Activated T-helper 1 cell treated with anti-CD3 and anti-CD28 coated beads, Interleukin-12 subunit alpha, Interleukin-12 subunit beta, Interleukin-2, Interleukin-4 antibody, amounts not matched to agents 30 ng/mL and 10 ng/mL and 1 ng/mL, durations not matched to agents 14 hours and 24 hours and 36 hours (primary cell): ENCODE data around the gene UBE2N. TPM values are rescaled to one million over a fixed set of nuclear protein-coding genes. Genes with fewer than 3 reads are reported as not detected.

Experiments used
- DNase-seq: peaks from one replicate; pipeline ENCODE4 v3.0.0; 2021; ENCODE audit warnings: low spot score
- H3K27ac Mint-ChIP-seq: one replicate; pipeline ENCODE4 v1.8.0; 2021; ENCODE audit warnings: mild to moderate bottlenecking, mixed read lengths
- H3K27me3 Mint-ChIP-seq: one replicate; pipeline ENCODE4 v1.8.0; 2022; ENCODE audit warnings: mild to moderate bottlenecking, moderate library complexity, mixed read lengths; ENCODE audit not compliant: insufficient read depth
- H3K36me3 Mint-ChIP-seq: one replicate; pipeline ENCODE4 v1.8.0; 2021; ENCODE audit warnings: low read depth, mixed read lengths
- H3K4me1 Mint-ChIP-seq: one replicate; pipeline ENCODE4 v1.8.0; 2021; ENCODE audit warnings: low read depth, mixed read lengths
- H3K4me3 Mint-ChIP-seq: one replicate; pipeline ENCODE4 v1.8.0; 2021; ENCODE audit warnings: mild to moderate bottlenecking, moderate library complexity, mixed read lengths
- H3K9me3 Mint-ChIP-seq: one replicate; pipeline ENCODE4 v1.8.0; 2021; ENCODE audit warnings: mixed read lengths
- intact Hi-C: fragments of 100-400 bp; cut with micrococcal nuclease; formaldehyde crosslinking; loops from one replicate; pipeline ENCODE4 v1.15.1; 2024
- total RNA-seq: library from RNA; stranded (reverse); gene quantifications from 2 replicates; pipeline ENCODE4 v1.2.3, GENCODE V29; 2022

The UBE2N gene
- total RNA-seq, 1 donor from 2014 or later, result 231 TPM

DNA sequence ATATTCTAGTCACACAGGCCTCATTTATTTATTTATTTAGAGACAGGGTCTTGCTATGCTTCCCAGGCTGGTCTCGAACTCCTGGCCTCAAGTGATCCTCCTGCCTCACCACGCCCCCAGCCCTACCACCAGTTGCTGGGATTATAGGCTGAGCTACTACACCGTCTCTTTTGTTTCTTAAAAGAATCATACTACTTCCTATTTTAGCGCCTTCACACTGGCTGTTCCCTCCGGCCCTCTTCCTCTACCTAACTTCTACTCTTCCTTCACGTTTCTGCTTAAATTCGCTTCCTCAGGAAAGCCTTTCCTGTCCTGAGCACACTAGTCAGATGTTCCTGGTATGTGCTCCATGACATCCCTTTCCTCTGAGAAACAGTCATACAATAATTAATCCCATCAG lies 19.2 kb upstream of the UBE2N start:
- peaks cover 5% of the 10 kb centered on the region for H3K4me1 Mint-ChIP-seq
- H3K36me3 Mint-ChIP-seq, result no peaks in the 10 kb centered on the region
- peaks cover 6% of the 10 kb centered on the region for H3K27me3 Mint-ChIP-seq
- H3K27ac Mint-ChIP-seq, result no peak overlapping the region
- no peaks in the 10 kb centered on the region for H3K9me3 Mint-ChIP-seq
- no peak overlapping the region for H3K4me3 Mint-ChIP-seq
- no peak for DNase-seq
- intact Hi-C loops, result no loop called here

DNA sequence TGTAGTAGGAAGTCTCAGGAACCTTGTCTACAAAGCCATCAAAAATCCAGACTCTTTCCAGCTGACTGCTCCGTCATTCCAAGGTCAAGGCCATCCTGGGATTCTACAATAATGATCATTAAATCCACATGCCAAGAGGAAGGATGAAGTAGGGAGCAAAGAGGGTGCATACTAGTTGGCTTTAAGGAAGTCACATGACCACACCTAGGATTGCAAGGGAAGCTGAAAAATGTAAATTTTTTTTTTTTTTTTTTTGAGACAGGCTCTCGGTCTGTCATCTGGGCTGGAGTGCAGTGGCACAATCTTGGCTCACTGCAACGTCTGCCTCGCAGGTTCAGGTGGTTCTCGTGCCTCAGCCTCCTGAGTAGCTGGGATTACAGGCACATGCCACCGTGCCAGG lies 18.3 kb upstream of the UBE2N start:
- Mint-ChIP-seq H3K9me3 (no peaks in the 10 kb centered on the region), H3K4me1 (peaks cover 5% of the 10 kb centered on the region), H3K27ac (no peak overlapping the region), H3K27me3 (peaks cover 8% of the 10 kb centered on the region), H3K4me3 (no peak overlapping the region), H3K36me3 (no peaks in the 10 kb centered on the region)
- no peak for DNase-seq
- intact Hi-C loops, result no loop called here

DNA sequence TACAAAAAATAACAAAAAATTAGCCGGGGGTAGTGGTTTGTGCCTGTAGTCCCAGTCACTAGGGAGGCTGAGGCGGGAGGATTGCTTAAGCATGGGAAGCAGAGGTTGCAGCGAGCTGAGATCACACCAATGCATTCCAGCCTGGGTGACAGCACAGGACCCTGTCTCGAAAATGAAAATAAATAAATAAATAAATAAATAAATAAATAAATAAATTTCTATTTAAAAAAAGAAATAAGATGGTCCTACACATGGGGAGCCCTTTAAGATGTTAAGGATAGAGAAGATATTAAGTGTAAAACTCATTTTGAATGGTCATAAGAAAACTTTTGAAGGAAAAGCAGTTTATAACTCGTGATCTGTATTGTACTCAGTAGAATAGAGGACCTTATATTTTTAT lies 17.4 kb upstream of the UBE2N start:
- Mint-ChIP-seq H3K27ac (no peak overlapping the region), H3K9me3 (no peaks in the 10 kb centered on the region), H3K36me3 (no peaks in the 10 kb centered on the region), H3K4me1 (no peaks in the 10 kb centered on the region), H3K27me3 (peaks cover 8% of the 10 kb centered on the region), H3K4me3 (no peak overlapping the region)
- intact Hi-C loops, result no loop called here
- no peak for DNase-seq

DNA sequence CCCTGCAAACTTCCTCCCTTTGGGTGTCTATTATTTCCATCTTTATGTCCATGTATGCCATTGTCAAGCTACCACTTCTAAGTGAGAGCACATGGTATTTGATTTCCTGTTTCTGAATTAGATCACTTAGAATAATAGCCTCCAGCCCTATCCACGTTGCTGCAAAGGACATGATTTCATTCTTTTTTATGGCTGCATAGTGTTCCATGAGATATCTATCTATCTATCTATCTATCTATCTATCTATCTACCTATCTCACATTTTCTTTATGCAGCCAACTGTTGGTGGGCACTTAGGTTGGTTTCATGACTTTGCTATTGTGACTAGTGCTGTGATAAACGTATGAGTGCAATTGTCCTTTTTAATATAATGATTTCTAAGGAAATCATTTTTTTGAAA lies 14.3 kb upstream of the UBE2N start:
- Mint-ChIP-seq H3K4me1 (no peaks in the 10 kb centered on the region), H3K4me3 (no peak overlapping the region), H3K27me3 (peaks cover 11% of the 10 kb centered on the region), H3K36me3 (no peaks in the 10 kb centered on the region), H3K9me3 (no peaks in the 10 kb centered on the region), H3K27ac (no peak overlapping the region)
- intact Hi-C loops, result no loop called here
- DNase-seq, result no peak

DNA sequence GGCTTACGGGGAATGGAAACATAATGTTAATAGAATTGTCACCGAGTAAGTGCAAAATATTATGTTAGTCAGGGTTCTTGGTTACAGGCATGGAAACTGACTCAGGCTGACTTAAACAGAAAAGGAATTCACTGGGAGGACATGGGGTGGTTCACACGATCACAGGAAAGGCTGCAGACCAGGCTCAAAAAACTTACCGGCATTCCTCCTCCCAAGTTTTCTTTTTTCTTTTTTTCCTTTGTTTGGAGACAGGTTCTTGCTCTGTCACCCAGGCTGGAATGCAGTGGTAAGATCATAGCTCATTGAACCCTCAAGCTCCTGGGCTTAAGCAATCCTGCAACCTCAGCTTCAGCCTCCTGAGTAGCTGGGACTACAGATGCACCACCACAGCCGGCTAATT lies 11.9 kb upstream of the UBE2N start:
- no peaks in the 10 kb centered on the region for H3K36me3 Mint-ChIP-seq
- H3K27ac Mint-ChIP-seq, result no peak overlapping the region

DNA sequence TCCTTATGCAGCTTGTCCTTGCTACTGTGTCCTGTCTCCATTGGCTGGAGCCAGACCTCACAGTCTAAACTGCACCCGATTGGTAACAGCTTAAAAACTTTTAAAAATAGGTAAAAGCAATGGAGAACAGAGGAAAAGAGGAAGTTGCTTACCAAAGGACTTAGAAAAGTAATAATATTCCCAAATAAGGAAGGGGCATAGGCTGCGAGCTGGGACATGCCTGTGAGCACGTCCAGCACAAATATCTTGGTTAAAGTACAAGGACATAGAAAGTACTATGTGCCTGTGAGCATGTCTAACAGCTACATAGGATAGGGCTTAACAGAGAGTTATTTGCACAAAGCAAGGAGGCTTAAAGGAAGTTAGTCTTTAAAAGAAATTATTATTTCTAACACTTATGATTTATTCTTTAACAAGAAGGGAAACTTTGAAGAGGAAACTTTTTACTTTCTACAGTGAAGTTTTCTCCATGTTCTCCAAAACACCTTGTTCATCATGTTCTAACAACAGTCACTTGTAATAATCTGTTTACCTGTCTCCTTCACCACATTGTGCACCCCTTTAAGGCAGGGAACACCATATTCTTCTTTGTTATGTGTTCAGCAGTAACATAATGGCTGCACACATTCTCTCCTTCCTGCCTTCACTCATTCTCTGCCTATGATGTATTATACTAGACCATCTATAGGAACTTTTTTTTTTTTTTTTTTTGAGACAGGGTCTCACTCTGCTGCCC lies 9.8 kb upstream of the UBE2N start:
- Mint-ChIP-seq H3K9me3 (no peaks in the 10 kb centered on the region), H3K36me3 (no peaks in the 10 kb centered on the region), H3K27ac (no peak overlapping the region), H3K27me3 (peaks cover 13% of the 10 kb centered on the region), H3K4me1 (peaks cover 22% of the 10 kb centered on the region), H3K4me3 (no peak overlapping the region)
- DNase-seq, result no peak
- intact Hi-C loops, result no loop called here

More for the DNA sequence above, 11.9 kb upstream of the UBE2N start:
- intact Hi-C loops, result no loop called here
- Mint-ChIP-seq H3K27me3 (peaks cover 13% of the 10 kb centered on the region), H3K4me3 (no peak overlapping the region), H3K4me1 (peaks cover 10% of the 10 kb centered on the region), H3K9me3 (no peaks in the 10 kb centered on the region)
- no peak for DNase-seq

DNA sequence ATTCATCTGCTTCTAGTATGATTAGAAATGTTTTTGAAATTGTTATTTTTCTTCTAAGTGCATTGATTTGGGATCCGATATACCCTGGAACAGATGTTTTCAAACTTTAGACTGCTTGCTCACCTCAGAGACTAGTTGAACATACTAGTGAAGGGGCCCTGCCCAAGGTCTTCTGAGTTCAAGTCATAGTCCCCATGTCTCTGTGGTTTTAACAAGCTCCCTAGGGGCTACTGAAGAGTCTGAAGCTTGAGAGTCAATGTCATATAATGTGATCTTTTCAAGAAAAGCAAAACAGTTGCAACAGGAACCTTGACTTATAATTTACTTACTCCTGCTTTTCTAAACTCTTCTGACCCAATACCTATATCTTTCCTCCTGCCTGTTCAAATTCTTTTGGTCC lies 7.5 kb upstream of the UBE2N start:
- intact Hi-C loops, result loop anchor here (10.0 kb wide), 2 partner anchors 1006 to 1574 kb away; partner anchors contain the start of gene CEP83
- Mint-ChIP-seq H3K4me1 (peaks cover 22% of the 10 kb centered on the region), H3K27ac (no peak overlapping the region), H3K27me3 (peaks cover 6% of the 10 kb centered on the region), H3K9me3 (no peaks in the 10 kb centered on the region), H3K4me3 (no peak overlapping the region), H3K36me3 (no peaks in the 10 kb centered on the region)
- DNase-seq, result no peak

DNA sequence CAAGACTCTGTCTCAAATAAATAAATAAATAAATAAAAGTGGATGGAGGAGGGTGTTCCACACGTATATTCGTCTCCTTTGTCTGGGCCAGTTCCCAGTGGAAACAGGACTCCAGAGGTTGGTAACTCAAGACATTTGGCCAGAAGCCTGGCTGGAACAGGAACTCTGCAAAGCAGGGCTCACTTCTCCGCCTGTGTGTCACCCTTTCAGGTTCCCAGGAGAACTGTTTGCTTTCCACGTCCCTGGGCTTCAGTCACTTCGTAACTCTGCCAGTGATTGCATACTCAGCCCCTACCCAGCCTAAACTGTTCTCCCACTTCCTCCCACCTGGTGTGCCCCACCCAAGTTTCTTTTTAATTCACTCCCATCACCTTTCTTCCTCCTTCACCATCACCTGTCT lies 7.0 kb upstream of the UBE2N start:
- Mint-ChIP-seq H3K4me1 (peaks cover 22% of the 10 kb centered on the region), H3K27ac (peak overlapping the region; percentile 44), H3K9me3 (no peaks in the 10 kb centered on the region), H3K27me3 (peaks cover 6% of the 10 kb centered on the region), H3K4me3 (peak overlapping the region; percentile 28), H3K36me3 (no peaks in the 10 kb centered on the region)
- no peak for DNase-seq
- intact Hi-C loops, result loop anchor here (10.0 kb wide), 2 partner anchors 1006 to 1574 kb away; partner anchors contain the start of gene CEP83

DNA sequence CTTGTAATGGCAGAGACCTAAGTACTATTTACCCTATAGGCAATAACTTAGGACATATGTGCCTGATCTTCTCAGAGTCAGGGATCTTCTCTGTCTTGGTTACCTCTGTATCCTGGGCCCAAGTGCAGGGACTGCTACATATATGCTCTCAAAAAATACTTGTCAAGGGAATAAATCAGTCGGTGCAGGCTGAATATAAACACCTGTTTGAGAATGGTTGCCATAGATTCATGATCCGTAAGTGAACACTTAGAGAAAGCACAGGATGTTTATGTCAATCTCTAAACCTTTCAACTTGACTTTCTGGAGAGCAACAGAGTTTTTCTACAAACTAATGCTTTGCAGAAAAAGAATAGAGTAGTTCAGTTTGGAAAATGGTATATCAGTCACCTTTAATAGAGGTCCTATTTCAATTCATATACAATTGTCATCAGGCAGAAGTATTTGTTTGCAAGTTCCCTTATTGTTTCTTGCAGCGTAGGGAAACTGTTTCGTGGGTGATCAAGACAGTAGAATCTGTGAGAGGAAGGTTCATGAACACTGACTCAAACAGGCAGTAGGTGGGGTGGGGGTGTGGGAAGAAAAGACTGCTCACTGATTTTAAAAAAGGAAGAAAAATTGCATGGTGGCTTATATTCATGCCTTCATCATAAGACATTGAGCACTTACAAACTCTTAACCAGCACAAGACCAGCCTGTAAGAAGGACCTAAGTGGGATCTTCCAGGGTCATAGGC lies 6.0 kb upstream of the UBE2N start:
- Mint-ChIP-seq H3K9me3 (no peaks in the 10 kb centered on the region), H3K4me3 (peak overlapping the region; percentile 24), H3K4me1 (peaks cover 30% of the 10 kb centered on the region), H3K27ac (no peak overlapping the region), H3K27me3 (peaks cover 6% of the 10 kb centered on the region), H3K36me3 (no peaks in the 10 kb centered on the region)
- no peak for DNase-seq
- intact Hi-C loops, result loop anchor here (10.0 kb wide), 2 partner anchors 1007 to 1573 kb away; partner anchors contain the start of gene CEP83

DNA sequence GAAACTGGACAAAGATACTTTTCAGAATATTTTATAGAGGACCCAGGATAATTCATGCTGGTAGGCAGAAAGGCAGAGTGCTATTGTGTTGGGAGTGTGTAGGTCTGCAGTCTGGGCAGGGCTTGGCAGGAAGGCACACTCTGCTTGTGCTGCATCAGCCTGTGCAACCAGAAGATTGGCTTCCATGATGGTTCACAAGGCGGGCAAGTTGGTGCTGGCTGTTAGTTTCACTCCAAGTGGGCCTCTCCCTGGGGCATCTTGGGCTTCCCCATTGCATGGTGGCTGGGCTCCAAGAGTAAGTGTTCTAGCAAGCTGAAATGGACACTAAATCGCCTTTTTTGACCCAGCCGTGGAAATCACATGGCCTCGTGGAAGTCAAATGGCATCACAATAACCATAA lies 1.8 kb upstream of the UBE2N start:
- no peaks in the 10 kb centered on the region for H3K27me3 Mint-ChIP-seq
- H3K9me3 Mint-ChIP-seq, result no peaks in the 10 kb centered on the region
- no peak overlapping the region for H3K4me3 Mint-ChIP-seq
- H3K27ac Mint-ChIP-seq, result no peak overlapping the region
- H3K4me1 Mint-ChIP-seq, result peaks cover 45% of the 10 kb centered on the region
- no peak for DNase-seq
- peaks cover 5% of the 10 kb centered on the region for H3K36me3 Mint-ChIP-seq
- intact Hi-C loops, result loop anchor here (5.0 to 10.0 kb wide), 3 partner anchors 1011 to 1569 kb away; partner anchors contain the start of genes BTG1 and CEP83

DNA sequence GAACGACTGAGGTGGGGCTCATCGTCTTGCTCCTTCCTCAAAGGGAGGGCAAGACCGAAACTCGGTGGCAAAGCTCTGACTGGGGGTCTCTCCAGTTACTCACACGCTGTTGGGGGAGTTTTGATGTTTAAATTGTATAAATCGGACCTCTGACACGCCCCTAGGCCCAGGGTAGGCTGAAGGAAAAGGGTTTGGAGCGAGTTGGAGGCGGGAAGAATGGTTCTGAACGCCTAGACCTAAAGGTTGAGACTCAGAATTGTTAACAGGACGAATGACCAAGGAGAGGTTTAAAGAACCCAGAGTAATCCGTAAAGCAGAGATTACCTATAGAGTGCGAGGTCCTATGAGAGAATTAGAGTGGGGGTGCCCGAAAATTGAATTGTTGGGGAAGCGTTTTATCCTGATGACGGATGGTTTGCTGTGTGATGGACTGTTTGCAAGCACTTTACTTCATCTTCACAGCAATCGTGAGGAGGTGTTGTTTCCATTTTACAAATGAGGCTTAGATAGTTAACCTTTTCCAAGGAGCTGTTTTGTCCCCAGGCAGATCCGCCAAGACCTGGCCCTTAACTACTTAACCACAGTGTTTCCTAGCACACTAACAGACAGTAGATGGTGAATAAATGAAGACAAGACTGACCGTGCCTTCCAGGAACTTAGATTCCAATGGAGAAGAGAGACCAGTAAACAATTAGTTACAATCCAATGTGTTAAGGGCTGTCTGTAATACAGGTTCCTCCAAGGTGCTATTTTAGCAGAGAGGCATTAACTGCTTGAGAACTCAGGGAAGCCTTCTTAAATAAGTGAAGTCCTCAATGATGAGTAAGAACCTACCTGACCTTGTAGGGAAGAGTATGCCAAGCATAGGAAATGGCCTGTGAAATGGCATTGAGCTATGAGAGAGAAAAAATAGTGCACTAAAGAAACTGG lies 929 bp upstream of the UBE2N start:
- Mint-ChIP-seq H3K36me3 (peaks cover 7% of the 10 kb centered on the region), H3K9me3 (no peaks in the 10 kb centered on the region), H3K4me1 (peaks cover 48% of the 10 kb centered on the region), H3K27ac (peak overlapping the region; percentile 99), H3K27me3 (no peaks in the 10 kb centered on the region), H3K4me3 (peak overlapping the region; percentile 96)
- intact Hi-C loops, result loop anchor here (1.0 to 10.0 kb wide), 9 partner anchors 25 to 1568 kb away; partner anchors contain the start of genes BTG1, CEP83, CRADD and EEA1
- DNase-seq, result no peak

DNA sequence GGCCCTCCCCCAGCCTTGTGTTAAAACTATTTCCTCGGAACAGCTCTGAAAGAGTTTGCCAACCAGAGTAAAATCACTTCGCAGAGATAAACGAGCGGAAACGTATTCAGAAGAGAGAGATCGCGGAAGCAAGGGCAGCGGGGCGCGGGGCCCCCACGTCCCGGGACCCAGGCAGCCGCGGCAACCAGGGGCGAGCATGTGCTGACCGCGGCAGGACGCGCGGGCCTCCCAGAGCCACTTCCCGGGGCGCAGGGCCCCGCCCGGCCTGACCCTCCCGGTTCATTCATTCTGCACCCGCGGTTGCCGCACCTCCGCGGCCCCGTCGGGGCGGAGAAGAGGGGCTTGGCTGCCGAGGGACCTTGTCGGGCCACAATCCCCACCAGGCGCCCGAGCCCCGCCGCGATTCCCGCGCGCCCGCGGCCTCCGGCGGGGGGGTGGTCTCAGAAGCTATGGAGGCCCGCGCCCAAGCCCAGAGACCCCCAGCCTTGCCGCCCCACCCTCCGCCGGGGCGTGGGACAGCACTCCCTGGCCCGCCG lies 598 bp downstream of the UBE2N start:
- peak overlapping the region; percentile 95 for H3K27ac Mint-ChIP-seq
- H3K4me1 Mint-ChIP-seq, result peaks cover 57% of the 10 kb centered on the region

More for the DNA sequence above, 598 bp downstream of the UBE2N start:
- Mint-ChIP-seq H3K4me3 (peak overlapping the region; percentile 93), H3K9me3 (no peaks in the 10 kb centered on the region), H3K27me3 (no peaks in the 10 kb centered on the region), H3K36me3 (peaks cover 7% of the 10 kb centered on the region)
- intact Hi-C loops, result loop anchor here (1.0 to 10.0 kb wide), 5 partner anchors 22 to 1566 kb away; partner anchors contain the start of genes BTG1 and CEP83
- peak; percentile 38 for DNase-seq
